Measurements from ENCODE around the gene GLUD2.
"Not testable (repeated sequence)": the region's sequence is repeated elsewhere in the genome, so short reads cannot be mapped to it uniquely, and the experiment has no call there.

Gene GLUD2

DNA sequence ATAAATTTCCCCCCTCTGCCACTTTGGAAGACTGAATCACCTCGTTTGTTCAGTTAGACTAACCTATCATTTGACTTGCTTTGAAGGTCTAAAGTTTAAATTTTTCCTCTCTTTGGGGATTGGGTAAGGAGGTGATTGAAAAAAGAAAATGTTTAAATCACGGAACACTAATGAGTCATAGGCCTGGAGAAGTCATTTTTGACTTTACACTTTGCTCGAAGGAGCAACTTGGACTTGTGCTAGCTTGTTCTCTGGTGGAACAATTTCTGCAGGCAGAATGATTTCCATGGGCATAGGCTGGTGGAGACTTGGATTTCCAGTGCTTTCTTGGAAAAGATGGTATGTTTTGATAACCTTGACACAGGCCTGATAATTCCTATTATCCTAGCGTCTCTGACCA, 10.5 kb upstream of the GLUD2 start:
- Histone ChIP-seq H3K9me3 (ENCODE audit: low read length) (no peaks in the 10 kb centered on the region), H3K4me3 (ENCODE audit: low read length) (no peak overlapping the region), H2AFZ (ENCODE audit: low read depth, low read length) (no peak overlapping the region), H3K4me1 (ENCODE audit: insufficient read depth, low read length) (no peaks in the 10 kb centered on the region), H3K36me3 (ENCODE audit: insufficient read depth, low read length) (no peaks in the 10 kb centered on the region), H3K27me3 (ENCODE audit: insufficient read depth, low read length) (no peaks in the 10 kb centered on the region)

DNA sequence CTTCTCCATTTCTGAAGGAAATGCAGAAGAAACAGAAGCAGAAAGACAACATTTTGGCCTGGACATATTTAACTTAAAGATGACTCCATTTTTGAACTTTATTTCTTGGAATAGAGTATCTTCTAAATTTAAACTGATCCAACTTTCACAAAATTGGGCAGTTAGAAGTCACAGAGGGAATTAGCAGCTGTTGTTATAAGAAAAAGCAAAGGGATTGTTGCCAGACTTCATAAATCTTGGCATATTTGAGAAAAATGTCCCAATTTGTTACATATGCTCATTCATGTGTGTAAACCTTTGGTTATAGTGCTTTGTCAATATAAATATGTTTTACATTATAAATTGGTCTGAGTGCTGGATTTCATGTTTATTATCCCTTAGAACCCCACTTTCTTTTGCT, 3.4 kb downstream of the GLUD2 start:
- no peaks in the 10 kb centered on the region for H3K36me3 ChIP-seq (ENCODE audit: insufficient read depth, low read length)

DNA sequence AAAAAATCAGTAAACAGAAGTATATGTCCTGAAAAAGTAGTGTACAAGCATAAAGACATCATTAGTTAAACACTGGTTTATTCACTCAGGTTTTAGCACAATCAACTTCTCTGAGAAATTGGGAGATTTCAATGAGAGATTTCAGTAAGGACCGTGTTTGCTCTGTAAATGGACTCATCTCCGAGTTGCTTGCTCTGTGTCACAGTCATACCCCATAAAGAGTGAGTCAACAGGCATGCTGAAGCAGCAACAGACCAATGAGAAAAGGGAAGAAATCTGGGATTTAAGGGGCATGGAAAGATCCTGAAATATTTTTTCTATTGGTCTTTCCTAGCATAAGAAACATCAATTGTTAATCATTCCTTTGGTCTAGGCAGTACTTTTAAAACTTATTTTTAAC, 4.7 kb downstream of the GLUD2 start:
- H3K4me1 ChIP-seq (ENCODE audit: insufficient read depth, low read length), result no peaks in the 10 kb centered on the region
- no peak overlapping the region for H3K4me3 ChIP-seq (ENCODE audit: low read length)
- H3K9me3 ChIP-seq (ENCODE audit: low read length), result no peaks in the 10 kb centered on the region
- H3K36me3 ChIP-seq (ENCODE audit: insufficient read depth, low read length), result no peaks in the 10 kb centered on the region
- no peaks in the 10 kb centered on the region for H3K27me3 ChIP-seq (ENCODE audit: insufficient read depth, low read length)
- H2AFZ ChIP-seq (ENCODE audit: low read depth, low read length), result no peak overlapping the region

More for the DNA sequence above, 3.4 kb downstream of the GLUD2 start:
- Histone ChIP-seq H3K27me3 (ENCODE audit: insufficient read depth, low read length) (no peaks in the 10 kb centered on the region), H2AFZ (ENCODE audit: low read depth, low read length) (no peak overlapping the region), H3K9me3 (ENCODE audit: low read length) (no peaks in the 10 kb centered on the region), H3K4me1 (ENCODE audit: insufficient read depth, low read length) (no peaks in the 10 kb centered on the region), H3K4me3 (ENCODE audit: low read length) (no peak overlapping the region)

DNA sequence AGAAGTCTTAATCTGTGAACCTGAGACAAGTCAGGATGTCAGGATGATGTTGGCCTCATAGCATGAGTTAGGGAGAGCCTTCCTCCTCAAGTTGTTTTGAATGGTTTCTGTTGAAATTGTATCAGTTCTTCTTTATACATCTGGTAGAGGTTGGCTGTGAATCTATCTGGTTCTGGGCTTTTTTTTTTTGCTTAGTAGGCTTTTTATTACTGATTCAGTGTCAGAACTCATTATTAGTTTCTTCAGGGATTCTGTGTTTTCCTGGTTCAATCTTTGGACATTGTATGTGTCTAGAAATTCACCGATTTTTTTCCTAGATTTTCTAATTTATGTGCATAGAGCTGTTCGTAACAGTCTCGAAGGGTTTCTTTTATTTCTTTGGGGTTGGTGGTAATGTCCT, 14.9 kb downstream of the GLUD2 start:
- H3K27me3 ChIP-seq (ENCODE audit: insufficient read depth, low read length), result no peaks in the 10 kb centered on the region
- H3K4me3 ChIP-seq (ENCODE audit: low read length), result no peak overlapping the region
- no peaks in the 10 kb centered on the region for H3K4me1 ChIP-seq (ENCODE audit: insufficient read depth, low read length)
- no peaks in the 10 kb centered on the region for H3K9me3 ChIP-seq (ENCODE audit: low read length)
- H2AFZ ChIP-seq (ENCODE audit: low read depth, low read length), result no peak overlapping the region
- H3K36me3 ChIP-seq (ENCODE audit: insufficient read depth, low read length), result no peaks in the 10 kb centered on the region

DNA sequence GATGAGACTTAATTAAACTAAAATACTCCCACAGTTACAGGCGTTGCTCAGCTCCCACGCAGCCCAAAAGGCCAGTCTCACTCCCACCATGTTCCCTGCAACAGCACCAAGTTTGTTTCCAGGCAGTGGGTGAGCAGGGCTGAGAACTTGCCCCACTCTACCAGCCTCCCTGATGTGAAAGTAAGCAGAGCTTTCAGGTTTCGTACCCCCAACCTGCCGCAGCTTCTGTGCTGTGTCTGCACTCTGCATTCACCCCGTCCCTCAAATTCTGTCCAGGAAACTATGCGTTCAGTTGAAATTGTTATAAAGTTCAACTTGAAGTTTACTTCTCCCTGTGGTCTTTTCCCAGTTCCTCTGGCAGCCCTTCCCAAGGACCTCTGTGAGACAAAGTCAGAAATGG, 17.2 kb downstream of the GLUD2 start:
- Histone ChIP-seq H3K9me3 (ENCODE audit: low read length) (no peaks in the 10 kb centered on the region), H3K27me3 (ENCODE audit: insufficient read depth, low read length) (no peaks in the 10 kb centered on the region), H3K36me3 (ENCODE audit: insufficient read depth, low read length) (no peaks in the 10 kb centered on the region), H2AFZ (ENCODE audit: low read depth, low read length) (no peak overlapping the region), H3K4me3 (ENCODE audit: low read length) (no peak overlapping the region), H3K4me1 (ENCODE audit: insufficient read depth, low read length) (no peaks in the 10 kb centered on the region)

DNA sequence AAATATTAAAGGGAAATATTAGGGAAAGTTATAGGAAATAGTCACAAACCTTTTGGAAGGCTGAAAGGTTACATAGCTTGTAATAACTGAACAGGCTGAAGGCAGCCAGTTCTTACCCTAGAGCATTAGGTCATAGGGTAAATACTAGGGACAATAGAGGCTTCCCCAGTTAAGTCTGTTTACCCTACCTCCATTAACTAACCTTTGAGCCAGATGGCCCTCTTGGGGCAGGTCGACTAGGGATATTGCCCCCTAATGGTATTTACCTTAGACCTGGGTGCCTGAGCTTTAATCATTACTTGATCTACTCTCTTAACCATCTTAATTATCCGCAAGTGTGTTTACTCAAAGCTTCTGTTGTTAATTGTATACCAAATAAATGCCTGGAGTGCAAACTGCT, 36.8 kb downstream of the GLUD2 start:
- H3K27me3 ChIP-seq (ENCODE audit: insufficient read depth, low read length); H3K4me1 ChIP-seq (ENCODE audit: insufficient read depth, low read length); H2AFZ ChIP-seq (ENCODE audit: low read depth, low read length); H3K9me3 ChIP-seq (ENCODE audit: low read length); H3K36me3 ChIP-seq (ENCODE audit: insufficient read depth, low read length); H3K4me3 ChIP-seq (ENCODE audit: low read length): not testable (repeated sequence)

DNA sequence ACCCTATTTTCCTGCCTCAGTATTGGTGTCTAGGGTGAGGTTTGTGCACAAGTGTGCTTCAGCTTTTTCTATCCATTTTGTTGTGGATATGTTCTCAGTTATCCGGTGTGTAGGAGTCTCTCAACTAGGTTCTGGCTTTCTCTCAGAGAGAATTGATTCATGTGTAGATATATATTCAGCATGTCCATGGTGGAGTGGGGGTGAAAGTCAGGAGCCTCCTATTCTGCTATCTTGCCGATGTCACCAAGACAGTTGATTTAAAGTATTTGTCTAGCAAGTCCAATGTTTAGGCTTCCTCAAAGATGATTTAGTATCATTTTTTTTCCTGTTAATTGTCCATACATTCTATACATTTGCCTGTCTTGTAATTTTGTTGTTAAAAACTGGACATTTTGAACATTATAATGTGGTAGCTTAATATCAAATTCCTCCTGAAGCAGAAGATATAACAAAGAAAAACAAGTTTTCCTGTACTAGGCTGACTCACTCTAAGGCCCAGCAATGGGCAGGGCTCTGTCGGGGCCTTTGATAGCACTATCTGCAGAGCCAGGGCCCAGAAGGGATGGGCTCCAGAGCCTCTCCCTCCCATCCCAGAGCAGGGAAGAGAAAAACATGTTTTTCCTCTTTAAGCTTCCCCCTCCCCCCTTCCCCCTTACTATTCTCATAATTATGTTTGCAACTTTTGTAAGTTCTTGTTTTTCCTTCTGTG, 37.6 kb downstream of the GLUD2 start:
- Histone ChIP-seq H3K36me3 (ENCODE audit: insufficient read depth, low read length) (no peaks in the 10 kb centered on the region), H2AFZ (ENCODE audit: low read depth, low read length) (no peak overlapping the region), H3K9me3 (ENCODE audit: low read length) (no peaks in the 10 kb centered on the region), H3K4me1 (ENCODE audit: insufficient read depth, low read length) (no peaks in the 10 kb centered on the region), H3K27me3 (ENCODE audit: insufficient read depth, low read length) (no peaks in the 10 kb centered on the region), H3K4me3 (ENCODE audit: low read length) (no peak overlapping the region)

DNA sequence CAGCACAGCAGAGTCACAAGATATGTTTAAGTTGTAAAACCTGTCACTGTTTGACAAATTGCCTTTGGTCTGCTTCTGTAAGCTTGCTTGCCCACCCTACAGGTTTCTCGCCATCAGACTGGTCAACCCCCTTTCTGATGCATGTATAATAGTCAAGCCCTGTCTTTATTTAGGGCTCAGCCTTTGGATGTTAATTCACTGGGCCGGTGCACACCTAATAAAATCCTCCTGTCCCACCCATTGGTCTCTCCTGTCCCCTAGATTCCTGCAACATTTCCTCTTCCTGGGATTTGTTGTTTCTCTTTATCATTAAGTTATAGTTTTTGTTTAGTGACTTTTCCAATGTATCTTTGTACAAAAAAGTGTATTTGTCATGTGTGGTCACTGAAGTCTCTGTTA, 38.2 kb downstream of the GLUD2 start:
- H3K4me3 ChIP-seq (ENCODE audit: low read length), result no peak overlapping the region
- H3K4me1 ChIP-seq (ENCODE audit: insufficient read depth, low read length), result no peaks in the 10 kb centered on the region
- no peaks in the 10 kb centered on the region for H3K9me3 ChIP-seq (ENCODE audit: low read length)
- H2AFZ ChIP-seq (ENCODE audit: low read depth, low read length), result no peak overlapping the region
- no peaks in the 10 kb centered on the region for H3K27me3 ChIP-seq (ENCODE audit: insufficient read depth, low read length)
- no peaks in the 10 kb centered on the region for H3K36me3 ChIP-seq (ENCODE audit: insufficient read depth, low read length)

DNA sequence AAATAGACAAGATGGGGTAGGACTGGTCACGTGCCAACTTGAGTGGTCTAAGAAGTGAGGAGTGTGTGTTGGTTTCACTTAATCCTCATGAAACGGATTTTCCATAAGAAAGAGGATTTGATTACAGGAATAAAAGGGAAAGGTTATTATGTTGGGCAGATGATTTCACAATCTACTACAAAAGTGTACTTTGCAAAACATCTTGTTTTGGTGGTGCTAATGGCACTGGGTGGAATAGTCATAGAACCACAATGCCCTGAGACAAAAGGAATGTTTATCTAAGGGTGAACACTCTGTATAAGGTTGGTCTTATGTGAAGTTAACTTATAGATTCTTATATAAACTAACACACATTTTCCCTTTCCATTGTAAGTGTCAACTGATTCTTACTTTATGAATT, 45.6 kb downstream of the GLUD2 start:
- no peaks in the 10 kb centered on the region for H3K36me3 ChIP-seq (ENCODE audit: insufficient read depth, low read length)
- H3K4me1 ChIP-seq (ENCODE audit: insufficient read depth, low read length), result no peaks in the 10 kb centered on the region
- no peak overlapping the region for H2AFZ ChIP-seq (ENCODE audit: low read depth, low read length)
- H3K9me3 ChIP-seq (ENCODE audit: low read length), result no peaks in the 10 kb centered on the region
- no peak overlapping the region for H3K4me3 ChIP-seq (ENCODE audit: low read length)
- no peaks in the 10 kb centered on the region for H3K27me3 ChIP-seq (ENCODE audit: insufficient read depth, low read length)

Data from neuron (in vitro differentiated cells).